Pons (tissue), 1 donor: ENCODE data around the gene FAM204A.

ENCODE experiments used
- DNase-seq: peaks from one replicate; pipeline ENCODE4 v3.0.0-alpha.2; 2016; ENCODE audit warnings: low spot score

The FAM204A gene

GRCh38 chr10:118341791-118342637 lies at the start of gene FAM204A:
Gene FAM204A (minus strand): TSS chr10:118342324. CDS start chr10:118336415, 5,909 bp downstream.
- DNase-seq = peak; percentile 86

- DNase-seq = no peak
Measured at GRCh38 chr10:118383699-118384098, 41.6 kb upstream of the FAM204A start.

- no peak for DNase-seq
Measured at GRCh38 chr10:118383063-118383689, 41.1 kb upstream of the FAM204A start.

DNA sequence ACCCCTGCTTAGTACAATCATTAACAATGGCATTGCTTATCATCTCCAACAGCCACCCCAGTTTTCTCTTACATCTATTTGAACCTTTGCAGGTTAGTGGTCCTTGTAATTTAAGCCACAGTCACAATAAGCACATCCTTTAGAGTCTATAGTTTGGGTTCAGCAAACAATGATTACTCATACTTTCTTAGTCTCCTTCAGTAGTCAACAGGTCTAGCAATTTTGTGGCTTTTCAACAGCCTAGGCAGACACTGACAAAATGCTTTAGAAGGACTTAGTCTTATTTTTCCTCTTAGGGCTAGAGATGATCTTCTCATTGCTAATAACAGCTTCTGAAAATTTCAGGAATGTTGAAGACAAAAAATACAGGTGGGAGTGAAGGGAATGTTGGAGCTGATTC lies 32.3 kb upstream of the FAM204A start:
- no peak for DNase-seq

- peak; percentile 1 for DNase-seq
Measured at GRCh38 chr10:118373786-118374185, 31.7 kb upstream of the FAM204A start.

DNA sequence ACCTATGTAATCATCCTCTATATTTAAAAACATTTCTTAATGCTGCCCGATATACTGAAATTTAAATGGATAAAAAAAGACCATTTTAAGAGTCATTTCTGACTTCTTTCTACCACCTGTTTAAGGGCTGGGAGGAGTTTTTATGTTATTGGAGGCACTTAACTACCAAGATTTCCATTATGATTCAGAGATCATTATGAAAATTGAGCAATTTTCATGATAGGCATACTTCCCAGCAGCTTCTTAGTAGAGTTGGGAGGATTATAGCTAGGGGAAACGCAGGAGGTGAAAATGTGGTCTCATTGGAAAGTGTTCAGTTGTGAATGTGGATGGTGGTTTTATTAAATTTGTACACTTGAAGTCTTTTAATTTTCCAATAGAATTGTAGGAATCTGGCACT lies 28.4 kb upstream of the FAM204A start:
- DNase-seq = no peak

- no peak for DNase-seq
Measured at GRCh38 chr10:118369641-118370205, 27.6 kb upstream of the FAM204A start.

DNA sequence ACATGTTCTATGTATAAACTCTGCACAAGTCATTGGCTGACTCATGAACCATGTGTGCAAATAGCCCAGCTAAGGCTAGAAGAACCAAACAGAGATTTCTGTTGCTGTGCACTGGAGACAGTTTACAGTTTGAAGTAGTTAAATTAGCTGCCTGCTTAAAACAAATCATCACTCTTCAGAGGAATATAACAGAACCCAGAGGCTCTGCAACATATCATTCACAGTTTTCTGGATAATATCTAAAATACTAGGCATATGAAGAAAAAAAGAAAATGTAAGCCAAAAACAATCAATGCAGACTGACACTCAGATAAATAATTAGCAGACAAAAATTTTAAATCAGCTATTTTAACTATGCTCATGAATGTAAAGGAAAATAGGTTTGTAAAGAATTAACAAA lies 23.6 kb upstream of the FAM204A start:
- no peak for DNase-seq

GRCh38 chr10:118362103-118362502 lies 20.0 kb upstream of the FAM204A start:
- DNase-seq = no peak

- DNase-seq = no peak
Measured at GRCh38 chr10:118358327-118358726, 16.2 kb upstream of the FAM204A start.

- DNase-seq = no peak
Measured at GRCh38 chr10:118357841-118358240, 15.7 kb upstream of the FAM204A start.

- DNase-seq = no peak
Measured at GRCh38 chr10:118356628-118357027, 14.5 kb upstream of the FAM204A start.

DNA sequence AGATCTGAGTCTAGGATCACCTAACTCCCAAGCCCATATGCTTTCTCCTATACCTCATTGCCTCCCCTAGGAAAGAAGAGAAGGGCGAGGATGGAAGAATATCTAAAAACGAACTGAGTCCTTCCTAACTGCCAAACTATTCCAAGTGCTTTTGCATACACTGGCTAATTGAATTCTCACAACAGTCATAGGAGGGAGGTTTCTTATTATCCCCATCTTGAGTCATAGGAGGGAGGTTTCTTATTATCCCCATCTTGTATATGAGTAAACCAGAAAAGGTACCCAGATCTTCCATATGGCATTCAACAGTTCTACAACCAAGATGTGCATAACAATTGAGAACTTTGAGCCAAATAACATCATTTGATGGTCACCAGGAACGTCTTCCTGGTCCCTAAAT lies 13.1 kb upstream of the FAM204A start:
- no peak for DNase-seq

DNA sequence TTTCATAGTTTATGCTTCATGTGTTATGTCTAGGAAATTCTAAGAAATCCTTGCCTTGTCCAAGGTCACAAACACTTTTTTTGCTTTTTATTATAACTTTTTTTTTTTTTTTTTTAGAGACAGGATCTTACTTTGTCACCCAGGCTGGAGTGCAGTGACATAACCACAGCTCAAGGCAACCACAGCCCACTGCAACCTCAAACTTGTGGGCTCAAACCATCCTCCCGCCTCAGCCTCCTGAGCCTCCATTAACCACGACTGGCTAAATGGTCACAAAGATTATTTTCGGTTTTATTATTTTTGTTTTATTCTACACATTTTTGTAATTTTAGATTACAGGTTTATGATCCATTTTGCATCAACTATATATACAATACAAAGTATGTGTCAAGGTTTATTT lies 7.1 kb upstream of the FAM204A start:
- DNase-seq = no peak

DNA sequence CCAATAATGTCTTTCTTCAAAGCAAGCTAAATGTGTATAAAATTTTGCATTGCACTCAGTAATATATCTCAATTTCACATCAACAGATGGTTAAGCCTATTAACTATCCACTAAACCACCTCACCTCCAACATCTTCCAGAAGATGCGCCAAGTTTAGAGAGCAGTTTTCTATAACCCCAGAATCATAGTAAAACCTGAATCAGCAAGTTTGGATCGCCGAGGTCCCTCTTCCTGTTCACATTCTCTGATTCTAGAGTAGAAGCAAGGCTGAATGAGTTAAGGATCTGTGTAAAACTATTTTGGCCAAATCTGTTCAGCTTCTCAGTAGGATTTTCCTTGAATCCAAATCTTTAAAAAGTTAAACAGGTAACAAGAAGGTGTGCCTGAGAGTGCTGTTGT lies 1.4 kb upstream of the FAM204A start:
- no peak for DNase-seq

GRCh38 chr10:118343115-118343514 lies 991 bp upstream of the FAM204A start:
- no peak for DNase-seq

DNA sequence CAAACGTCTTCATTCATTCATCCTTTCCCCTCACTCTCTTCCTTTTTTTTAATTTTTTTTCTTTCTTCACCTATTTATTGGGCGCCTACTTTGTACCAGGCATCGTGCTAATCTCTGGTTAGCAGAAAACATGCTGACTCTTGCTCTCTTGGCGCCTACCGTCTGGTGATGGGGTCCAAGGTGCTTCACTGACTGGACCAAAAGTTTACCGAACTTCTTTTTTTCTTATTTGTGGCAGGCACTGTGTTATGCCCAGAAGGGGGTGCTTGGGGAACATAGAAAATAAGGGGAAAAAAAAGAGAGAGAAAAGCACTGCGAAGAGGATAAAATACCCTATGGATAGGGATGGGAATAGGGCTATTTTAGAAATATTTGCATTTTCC lies 505 bp upstream of the FAM204A start:
- DNase-seq = no peak

DNA sequence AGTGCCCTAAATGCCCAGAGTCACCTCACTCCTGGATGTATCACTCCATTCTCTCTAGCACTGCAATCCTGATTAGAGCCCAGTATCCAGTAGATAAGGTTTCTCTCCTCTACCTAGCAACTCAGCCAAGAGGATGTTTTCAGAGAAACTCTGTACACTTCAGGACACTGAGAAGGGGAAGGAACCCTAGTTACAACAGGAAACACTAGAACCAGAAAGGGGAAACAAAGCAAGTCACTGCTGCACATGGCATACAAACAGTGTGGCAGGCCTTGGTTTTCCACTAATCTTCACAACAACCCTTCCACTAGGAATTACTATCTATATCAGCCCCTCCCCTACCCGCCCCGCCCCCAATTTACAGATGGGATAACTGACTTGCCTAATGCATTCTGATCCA lies 1.6 kb downstream of the FAM204A start:
- peak; percentile 37 for DNase-seq

GRCh38 chr10:118339111-118339510 lies 3.0 kb downstream of the FAM204A start:
- DNase-seq = peak; percentile 42

GRCh38 chr10:118337356-118337755 lies 4.8 kb downstream of the FAM204A start:
- DNase-seq = no peak

DNA sequence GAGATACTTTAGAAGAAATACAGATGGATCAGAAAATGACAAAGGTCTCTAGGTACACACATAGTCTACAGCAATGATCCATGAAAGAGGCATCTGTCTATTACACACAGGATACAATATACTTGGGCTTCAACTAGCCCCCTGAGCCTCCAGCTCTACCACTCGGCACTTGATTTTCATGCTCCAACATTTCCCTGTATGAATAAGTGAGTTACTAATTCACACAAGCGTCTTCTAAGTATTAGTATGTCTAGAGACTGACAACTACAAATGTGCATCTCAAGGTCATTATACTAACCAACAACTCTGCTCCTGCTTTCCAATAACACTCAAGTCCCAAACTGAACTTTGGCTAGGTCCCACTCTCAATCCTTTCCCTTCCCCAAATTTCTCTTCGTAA lies 8.3 kb downstream of the FAM204A start:
- DNase-seq = no peak

DNA sequence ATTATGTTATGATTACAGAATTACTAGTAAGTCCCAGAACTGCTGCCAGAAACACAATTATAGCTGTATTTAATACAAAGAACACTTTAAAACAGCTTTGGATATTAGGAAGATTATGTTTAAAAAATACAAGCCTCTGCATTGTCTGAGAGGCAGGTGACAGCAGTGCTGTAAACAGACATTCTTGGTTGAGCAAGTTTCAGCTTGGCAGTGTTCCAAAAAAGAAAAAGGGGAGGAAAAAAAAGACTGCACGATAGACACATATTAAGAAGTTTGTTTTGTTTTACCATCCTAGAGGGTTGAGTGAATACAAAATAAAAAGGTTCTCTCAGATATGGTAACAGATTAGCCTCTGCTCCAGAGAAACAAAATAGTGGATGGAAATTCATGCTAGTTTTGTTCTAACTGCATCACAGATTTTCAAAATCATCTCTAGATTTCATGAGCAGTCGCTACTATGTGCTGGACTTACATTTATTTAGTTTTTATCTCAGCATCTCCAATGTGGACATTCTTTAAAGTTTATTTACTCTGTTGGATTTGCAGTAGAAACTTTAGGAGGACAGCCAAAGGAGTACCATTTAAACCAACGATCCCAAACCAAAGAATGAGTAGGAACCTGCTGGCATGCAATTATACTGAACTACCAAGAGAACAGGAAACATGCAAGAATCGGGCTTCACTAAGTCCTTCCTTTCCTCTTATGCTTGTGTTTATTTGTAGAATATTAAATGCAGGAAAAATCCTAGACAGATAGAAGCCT lies 9.0 kb downstream of the FAM204A start:
- peak; percentile 38 for DNase-seq

GRCh38 chr10:118332236-118332635 lies 9.9 kb downstream of the FAM204A start:
- DNase-seq = no peak
